Right lobe of liver (tissue), 6 donors: Measurements from ENCODE around the gene FARS2. TPM values are rescaled to one million over a fixed set of nuclear protein-coding genes. Genes with fewer than 3 reads are reported as not detected.

Experiments used
- ATAC-seq, 4 donors: fragments of 200-7000 bp; cut with Tn5 transposase; one replicate each; pipeline ENCODE4 v1.9.1; 2020; ENCODE audit warnings: mild to moderate bottlenecking in 4 of 4, moderate library complexity in 4 of 4
- DNase-seq, 3 donors: peaks; one replicate each; pipeline ENCODE4 v3.0.0-alpha.2; 2020
- H3K27ac ChIP-seq, 3 donors: fragments of 200-600 bp; one replicate each; pipeline ENCODE4 v1.8.0; 2022
- H3K27me3 ChIP-seq, 2 donors: fragments of 200-600 bp; one replicate each; pipeline ENCODE4 v1.8.0; 2022
- H3K36me3 ChIP-seq, 4 donors: fragments of 200-600 bp; sonication (generic) in 1 of 4; one replicate each; pipeline versions ENCODE4 v1.5.1 to v1.8.0; 2017 to 2022; ENCODE audit warnings: control low read depth in 1 of 4
- H3K4me1 ChIP-seq, 4 donors: fragments of 200-600 bp; sonication (generic) in 1 of 4; one replicate each; pipeline versions ENCODE4 v1.5.1 to v1.8.0; 2017 to 2022; ENCODE audit warnings: control low read depth in 1 of 4
- H3K4me3 ChIP-seq, 3 donors: fragments of 200-600 bp; one replicate each; pipeline ENCODE4 v1.8.0; 2022
- H3K9me3 ChIP-seq, 4 donors: fragments of 200-600 bp; sonication (generic) in 1 of 4; one replicate each; pipeline versions ENCODE4 v1.5.1 to v1.8.0; 2017 to 2022; ENCODE audit warnings: control low read depth in 1 of 4
- POLR2A ChIP-seq: fragments of 450-650 bp; IDR thresholded peaks from one replicate; pipeline ENCODE4 v1.6.1; 2017; ENCODE audit warnings: antibody characterized with exemption, mild to moderate bottlenecking
- WGBS: methylation state at CpG from one replicate; pipeline ENCODE4 v1.1.6; 2018; ENCODE audit warnings: low coverage, low lambda C conversion rate; ENCODE audit not compliant: insufficient coverage; ENCODE audit errors: missing lambda C conversion rate; 5-methylcytosine and 5-hydroxymethylcytosine counted together
- intact Hi-C, 2 donors: fragments of 100-400 bp; cut with DNase I; formaldehyde crosslinking; loops; one replicate each; pipeline versions ENCODE4 v1.11.2 to v1.14.1; 2022
- total RNA-seq, 6 experiments: library from RNA; depleted of rRNA in 2 of 6; stranded (reverse); fragments of >200 nt in 2 of 6; fragmentation: NEBNext Ultra II Directional in 3 of 6; extraction: Animal tissue kit (Norgen Biotek cat#: 25700) in 3 of 6; gene quantifications; one replicate each; pipeline versions ENCODE4 v1.1.0 to v1.2.4, GENCODE V29; 2016 to 2023
- TF ChIP-seq, protein P1 (sequence below), 4 donors: fragments of 200-600 bp in 3 of 4; fragments of 450-650 bp in 1 of 4; IDR thresholded peaks; one replicate each; pipeline versions ENCODE4 v1.5.1 to v1.8.0; 2016 to 2022; ENCODE audit warnings: antibody characterized with exemption in 4 of 4, mild to moderate bottlenecking in 2 of 4
- donor health status: DM: no; HTN: yes; CAD: no.
- donor health status: DM: no; HTN: no; CAD: no.
- donor health status: DM: no; HTN: no; CAD: no.
- donor health status: DM: no; HTN: yes; CAD: no.
- donor health status: DM: no; HTN: yes; CAD: no.

Gene FARS2
- total RNA-seq, 6 experiments from 2014 or later: 7.2 to 12.9 (median 11.7) TPM

DNA sequence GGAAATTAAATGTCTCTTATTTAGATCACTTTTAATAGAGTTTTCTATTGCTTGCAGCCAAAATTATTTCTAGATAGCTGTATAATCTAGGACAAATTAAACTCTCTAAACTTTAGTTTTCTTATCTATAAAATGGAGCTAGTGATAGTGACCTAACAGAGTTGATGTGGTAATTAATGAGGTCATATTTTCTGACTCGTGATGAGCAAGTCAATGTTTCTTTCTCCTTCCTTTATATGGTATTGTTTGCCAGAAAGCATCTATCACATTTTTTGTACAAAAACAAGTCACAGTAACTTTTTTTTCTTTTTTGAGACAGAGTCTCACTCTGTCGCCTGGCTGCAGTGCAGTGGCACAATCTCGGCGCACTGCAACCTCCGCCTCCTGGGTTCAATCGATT lies 267.7 kb downstream of the FARS2 start:
- DNase-seq (no peak), ATAC-seq (no peak)
- Histone ChIP-seq H3K4me1 (no peaks in the 10 kb centered on the region), H3K36me3 (no peaks in the 10 kb centered on the region), H3K27me3 (no peaks in the 10 kb centered on the region), H3K9me3 (no peaks in the 10 kb centered on the region), H3K4me3 (no peak overlapping the region), H3K27ac (no peak overlapping the region)
- WGBS: 90% methylated on average over 6 of the region's 6 CpGs
- intact Hi-C loops: no loop called here
- TF ChIP-seq POLR2A: no peak
- TF ChIP-seq, protein P1, sequence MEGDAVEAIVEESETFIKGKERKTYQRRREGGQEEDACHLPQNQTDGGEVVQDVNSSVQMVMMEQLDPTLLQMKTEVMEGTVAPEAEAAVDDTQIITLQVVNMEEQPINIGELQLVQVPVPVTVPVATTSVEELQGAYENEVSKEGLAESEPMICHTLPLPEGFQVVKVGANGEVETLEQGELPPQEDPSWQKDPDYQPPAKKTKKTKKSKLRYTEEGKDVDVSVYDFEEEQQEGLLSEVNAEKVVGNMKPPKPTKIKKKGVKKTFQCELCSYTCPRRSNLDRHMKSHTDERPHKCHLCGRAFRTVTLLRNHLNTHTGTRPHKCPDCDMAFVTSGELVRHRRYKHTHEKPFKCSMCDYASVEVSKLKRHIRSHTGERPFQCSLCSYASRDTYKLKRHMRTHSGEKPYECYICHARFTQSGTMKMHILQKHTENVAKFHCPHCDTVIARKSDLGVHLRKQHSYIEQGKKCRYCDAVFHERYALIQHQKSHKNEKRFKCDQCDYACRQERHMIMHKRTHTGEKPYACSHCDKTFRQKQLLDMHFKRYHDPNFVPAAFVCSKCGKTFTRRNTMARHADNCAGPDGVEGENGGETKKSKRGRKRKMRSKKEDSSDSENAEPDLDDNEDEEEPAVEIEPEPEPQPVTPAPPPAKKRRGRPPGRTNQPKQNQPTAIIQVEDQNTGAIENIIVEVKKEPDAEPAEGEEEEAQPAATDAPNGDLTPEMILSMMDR (IDR thresholded peaks at IDR 0.05): no peak

DNA sequence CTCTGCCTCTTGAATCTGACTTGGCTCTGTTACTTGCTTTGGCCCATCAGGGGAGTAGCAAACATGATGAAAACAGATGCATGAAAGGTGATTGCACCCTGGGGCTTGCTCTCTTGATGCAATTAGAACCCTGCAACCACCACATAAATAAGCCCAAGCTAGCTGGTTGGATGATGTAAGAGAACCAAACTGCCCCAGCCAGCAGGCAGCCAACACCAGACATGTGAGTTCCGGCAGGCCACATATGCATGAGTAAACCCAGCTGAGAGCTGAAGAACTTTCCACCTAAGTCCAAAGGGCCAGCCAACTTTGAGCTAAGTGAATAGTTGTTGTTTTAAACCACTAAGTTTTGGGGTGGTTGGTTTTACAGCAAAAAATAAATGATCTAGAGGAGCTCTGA lies 268.4 kb downstream of the FARS2 start:
- H3K36me3 ChIP-seq: no peaks in the 10 kb centered on the region
- WGBS: 14% methylated on average over 1 of the region's 1 CpG
- H3K27me3 ChIP-seq: no peaks in the 10 kb centered on the region
- TF ChIP-seq, protein P1 (IDR thresholded peaks at IDR 0.05): no peak
- TF ChIP-seq POLR2A: no peak
- intact Hi-C loops: no loop called here
- H3K27ac ChIP-seq: no peak overlapping the region
- no peaks in the 10 kb centered on the region for H3K9me3 ChIP-seq
- no peak overlapping the region for H3K4me3 ChIP-seq
- no peaks in the 10 kb centered on the region for H3K4me1 ChIP-seq
- peak in 3 of 4 donors; percentile 40 to 50 (median 48) for ATAC-seq
- peak in 1 of 3 donors; percentile 46 for DNase-seq

DNA sequence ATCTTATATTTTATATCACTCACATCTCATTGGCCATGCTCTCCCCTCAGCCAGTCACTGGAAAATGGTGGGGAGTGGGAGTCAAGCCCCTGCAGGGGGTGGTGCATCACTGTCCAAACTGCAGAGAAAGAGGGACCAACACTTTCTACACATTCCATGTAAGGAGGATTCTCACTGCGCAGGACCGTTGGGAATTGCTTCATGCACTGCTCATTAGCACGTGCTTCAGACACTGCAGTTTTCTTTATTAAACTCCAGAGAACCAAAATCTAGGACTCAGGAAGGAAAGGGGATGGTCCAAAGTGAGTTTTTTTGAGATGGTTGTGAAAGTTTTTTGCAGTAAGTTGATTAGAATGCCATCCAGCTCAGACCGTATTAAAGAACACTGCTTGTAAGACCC lies 269.8 kb downstream of the FARS2 start:
- H3K27ac ChIP-seq: no peak overlapping the region
- 66% methylated on average over 4 of the region's 4 CpGs for WGBS
- H3K9me3 ChIP-seq: no peaks in the 10 kb centered on the region
- DNase-seq (no peak), ATAC-seq (no peak)
- H3K27me3 ChIP-seq: no peaks in the 10 kb centered on the region
- intact Hi-C loops: no loop called here
- no peaks in the 10 kb centered on the region for H3K36me3 ChIP-seq
- no peak overlapping the region for H3K4me3 ChIP-seq
- no peaks in the 10 kb centered on the region for H3K4me1 ChIP-seq
- TF ChIP-seq, protein P1 (IDR thresholded peaks at IDR 0.05): no peak
- TF ChIP-seq POLR2A: no peak

DNA sequence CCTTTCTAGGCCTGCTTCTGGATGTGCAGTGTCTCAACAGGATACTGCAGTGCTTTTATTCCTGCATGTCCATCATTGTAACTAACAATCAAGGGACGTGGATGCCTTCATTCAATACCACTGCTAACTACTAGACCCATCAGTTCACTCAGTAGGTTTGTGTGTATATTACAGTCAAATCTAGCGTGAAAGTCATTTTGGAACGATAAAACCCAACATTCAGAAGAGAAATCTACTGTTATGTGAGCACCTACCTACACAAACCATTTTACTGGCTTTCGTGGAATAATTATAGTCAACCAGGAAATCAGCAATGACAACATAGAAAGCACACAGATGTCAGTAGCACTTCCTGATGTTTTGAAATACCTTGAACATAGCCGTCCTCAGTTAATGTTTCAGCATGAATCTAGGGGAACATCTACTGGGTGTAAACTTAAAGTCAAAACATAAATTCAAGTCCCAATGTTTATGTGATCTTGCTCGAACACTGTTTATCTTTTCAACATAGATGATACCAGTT lies 270.6 kb downstream of the FARS2 start:
- intact Hi-C loops: no loop called here
- TF ChIP-seq POLR2A: no peak
- TF ChIP-seq, protein P1 (IDR thresholded peaks at IDR 0.05): no peak
- DNase-seq (no peak), ATAC-seq (no peak)
- WGBS: 66% methylated on average over 6 of the region's 6 CpGs
- Histone ChIP-seq H3K4me3 (no peak overlapping the region), H3K4me1 (no peaks in the 10 kb centered on the region), H3K36me3 (no peaks in the 10 kb centered on the region), H3K27me3 (no peaks in the 10 kb centered on the region), H3K9me3 (no peaks in the 10 kb centered on the region), H3K27ac (no peak overlapping the region)

DNA sequence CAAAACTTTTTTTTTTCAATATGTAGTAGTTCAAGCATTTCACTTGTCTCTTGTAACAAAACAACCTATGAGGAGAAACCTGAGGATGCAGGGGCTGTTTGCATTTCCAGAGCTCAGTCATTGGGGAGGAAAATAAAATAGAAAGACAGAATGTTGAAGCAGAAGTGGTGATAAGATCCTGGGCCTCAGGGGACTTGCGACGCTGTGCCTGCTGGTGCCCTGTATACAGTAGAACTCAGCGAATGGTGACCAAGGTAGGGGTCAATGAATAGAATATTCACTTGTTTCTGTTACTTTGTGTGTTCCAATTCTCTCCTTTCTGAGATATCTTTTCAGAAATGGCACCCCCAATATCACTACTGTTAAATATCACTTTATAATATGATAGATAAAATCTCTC lies 271.6 kb downstream of the FARS2 start:
- 96% methylated on average over 3 of the region's 3 CpGs for WGBS
- Histone ChIP-seq H3K27ac (no peak overlapping the region), H3K27me3 (no peaks in the 10 kb centered on the region), H3K9me3 (no peaks in the 10 kb centered on the region), H3K36me3 (no peaks in the 10 kb centered on the region), H3K4me1 (no peaks in the 10 kb centered on the region), H3K4me3 (no peak overlapping the region)
- no peak for ATAC-seq
- intact Hi-C loops: no loop called here
- TF ChIP-seq POLR2A: no peak
- TF ChIP-seq, protein P1 (IDR thresholded peaks at IDR 0.05): no peak
- DNase-seq: no peak
